Mesenchymal stem cell (in vitro differentiated cells and primary cell): ENCODE results near the gene WNT5B.

Experiments
- DNase-seq: peaks from one replicate; pipeline ENCODE4 v3.0.0-alpha.2; 2013
- H2AFZ ChIP-seq: one replicate; pipeline ENCODE4 v1.6.1; 2013; ENCODE audit warnings: low read depth, mild to moderate bottlenecking, control low read depth, inconsistent platforms, low read length, moderate library complexity
- H2AK5ac ChIP-seq: 2 replicates; pipeline ENCODE4 v1.6.1; 2013; ENCODE audit warnings: low read length, moderate library complexity, mild to moderate bottlenecking, inconsistent platforms; ENCODE audit not compliant: severe bottlenecking
- H2BK120ac ChIP-seq: one replicate; pipeline ENCODE4 v1.6.1; 2013; ENCODE audit warnings: low read depth, mild to moderate bottlenecking, inconsistent platforms, low read length, moderate library complexity
- H2BK12ac ChIP-seq, 2 experiments: one replicate each; pipeline ENCODE4 v1.6.1; 2013; ENCODE audit warnings: inconsistent platforms in 2 of 2, low read length in 2 of 2, mild to moderate bottlenecking in 2 of 2, moderate library complexity in 2 of 2, control low read depth in 1 of 2
- H2BK15ac ChIP-seq: one replicate; pipeline ENCODE4 v1.6.1; 2013; ENCODE audit warnings: mild to moderate bottlenecking, low read depth, inconsistent platforms; ENCODE audit not compliant: poor library complexity, severe bottlenecking
- H2BK5ac ChIP-seq: 2 replicates; pipeline ENCODE4 v1.6.1; 2013; ENCODE audit warnings: low read depth, mild to moderate bottlenecking, low read length, control low read depth, inconsistent platforms; ENCODE audit not compliant: poor library complexity, severe bottlenecking
- H3K14ac ChIP-seq, 2 experiments: one replicate each; pipeline ENCODE4 v1.6.1; 2013; ENCODE audit warnings: inconsistent platforms in 2 of 2, low read length in 2 of 2, control low read depth in 1 of 2, mild to moderate bottlenecking in 1 of 2, moderate library complexity in 1 of 2
- H3K18ac ChIP-seq, 2 experiments: one replicate each; pipeline ENCODE4 v1.6.1; 2013; ENCODE audit warnings: inconsistent platforms in 2 of 2, low read length in 2 of 2, control low read depth in 1 of 2, low read depth in 1 of 2, mild to moderate bottlenecking in 1 of 2
- H3K23ac ChIP-seq, 2 experiments: one replicate each; pipeline ENCODE4 v1.6.1; 2013; ENCODE audit warnings: inconsistent platforms in 2 of 2, low read length in 2 of 2, mild to moderate bottlenecking in 2 of 2, moderate library complexity in 2 of 2, control low read depth in 1 of 2
- H3K27ac ChIP-seq: 2 replicates; pipeline ENCODE4 v1.5.1; 2013; ENCODE audit warnings: mild to moderate bottlenecking, moderate library complexity, low read length, control low read depth, inconsistent platforms; ENCODE audit not compliant: poor library complexity, severe bottlenecking
- H3K27me3 ChIP-seq, 2 experiments: 2 replicates each; pipeline versions ENCODE4 v1.6.1 to v1.7.0; 2013; ENCODE audit warnings: low read length in 2 of 2, mild to moderate bottlenecking in 2 of 2, moderate library complexity in 2 of 2, control low read depth in 1 of 2, inconsistent platforms in 1 of 2; ENCODE audit not compliant: control insufficient read depth in 1 of 2, insufficient read depth in 1 of 2
- H3K36me3 ChIP-seq, 2 experiments: 2 replicates each; pipeline versions ENCODE4 v1.6.1 to v1.7.0; 2013; ENCODE audit warnings: low read length in 2 of 2, control low read depth in 1 of 2, inconsistent platforms in 1 of 2, low read depth in 1 of 2, mild to moderate bottlenecking in 1 of 2; ENCODE audit not compliant: insufficient read depth in 2 of 2, control insufficient read depth in 1 of 2
- H3K4ac ChIP-seq, 2 experiments: one replicate each; pipeline ENCODE4 v1.6.1; 2013; ENCODE audit warnings: inconsistent platforms in 2 of 2, low read length in 2 of 2, mild to moderate bottlenecking in 2 of 2, moderate library complexity in 2 of 2, control low read depth in 1 of 2, low read depth in 1 of 2
- H3K4me1 ChIP-seq: 2 replicates; pipeline ENCODE4 v1.6.1; 2013; ENCODE audit warnings: low read depth, low read length, control low read depth; ENCODE audit not compliant: control insufficient read depth, insufficient read depth
- H3K4me2 ChIP-seq: 2 replicates; pipeline ENCODE4 v1.6.1; 2013; ENCODE audit warnings: low read length, mild to moderate bottlenecking, inconsistent platforms; ENCODE audit not compliant: poor library complexity, severe bottlenecking
- H3K4me3 ChIP-seq, 2 experiments: 2 replicates each; pipeline versions ENCODE4 v1.5.1 to v1.7.0; 2013; ENCODE audit warnings: low read length in 2 of 2, mild to moderate bottlenecking in 2 of 2, control low read depth in 1 of 2, low read depth in 1 of 2; ENCODE audit not compliant: insufficient read depth in 1 of 2
- H3K79me1 ChIP-seq: replicated peaks from 2 replicates; pipeline ENCODE4 v1.6.1; 2013; ENCODE audit warnings: mild to moderate bottlenecking, control low read depth, low read length, inconsistent platforms; ENCODE audit not compliant: poor library complexity, severe bottlenecking
- H3K9ac ChIP-seq: 2 replicates; pipeline ENCODE4 v1.7.0; 2013; ENCODE audit warnings: mild to moderate bottlenecking, low read length, moderate library complexity
- H3K9me3 ChIP-seq: 2 replicates; pipeline ENCODE4 v1.7.0; 2013; ENCODE audit warnings: mild to moderate bottlenecking, low read length; ENCODE audit not compliant: control insufficient read depth
- H4K8ac ChIP-seq: one replicate; pipeline ENCODE4 v1.6.1; 2013; ENCODE audit warnings: inconsistent platforms, mild to moderate bottlenecking, low read length, moderate library complexity
- H4K91ac ChIP-seq: one replicate; pipeline ENCODE4 v1.6.1; 2013; ENCODE audit warnings: mild to moderate bottlenecking, low read length, inconsistent platforms
- WGBS: methylation state at CpG from one replicate; pipeline ENCODE4 v1.1.7; 2013; ENCODE audit warnings: mixed read lengths; 5-methylcytosine and 5-hydroxymethylcytosine counted together

Gene WNT5B

GRCh38 chr12:1656902-1657301, 27.9 kb downstream of the WNT5B start:
- H3K9ac ChIP-seq: no peak overlapping the region
- no peak overlapping the region for H3K23ac ChIP-seq
- peaks cover 2% of the 10 kb centered on the region for H3K4me1 ChIP-seq
- no peak overlapping the region for H3K4ac ChIP-seq
- H2BK120ac ChIP-seq: no peak overlapping the region
- H3K4me2 ChIP-seq: peak overlapping the region; percentile 30
- whole genome bisulfite sequencing: 87% methylated on average over 12 of the region's 12 CpGs
- H4K91ac ChIP-seq: no peak overlapping the region
- no peak overlapping the region for H3K14ac ChIP-seq
- no peak overlapping the region for H2BK12ac ChIP-seq
- no peak overlapping the region for H3K18ac ChIP-seq
- DNase-seq: no peak
- H3K4me3 ChIP-seq: no peak overlapping the region
- no peaks in the 10 kb centered on the region for H3K9me3 ChIP-seq
- H2AFZ ChIP-seq: no peak overlapping the region
- H2BK5ac ChIP-seq: no peak overlapping the region
- no peak overlapping the region for H2BK15ac ChIP-seq
- peaks cover 2 to 4% of the 10 kb centered on the region in 2 experiments for H3K36me3 ChIP-seq
- H2AK5ac ChIP-seq: no peak overlapping the region
- no peaks in the 10 kb centered on the region for H3K27me3 ChIP-seq
- no peak overlapping the region for H4K8ac ChIP-seq
- H3K79me1 ChIP-seq: no peaks in the 10 kb centered on the region
- H3K27ac ChIP-seq: no peak overlapping the region

GRCh38 chr12:1657688-1658087, 28.7 kb downstream of the WNT5B start:
- Histone ChIP-seq H2AFZ (no peak overlapping the region), H3K18ac (no peak overlapping the region), H2AK5ac (no peak overlapping the region), H3K79me1 (no peaks in the 10 kb centered on the region), H3K14ac (no peak overlapping the region), H3K27ac (no peak overlapping the region), H3K9ac (no peak overlapping the region), H3K4me1 (peaks cover 4% of the 10 kb centered on the region), H3K4me3 (no peak overlapping the region), H2BK15ac (no peak overlapping the region), H4K91ac (no peak overlapping the region), H3K36me3 (peaks cover 0 to 4% of the 10 kb centered on the region in 2 experiments), H3K27me3 (no peaks in the 10 kb centered on the region), H3K23ac (no peak overlapping the region), H3K4ac (no peak overlapping the region), H3K9me3 (no peaks in the 10 kb centered on the region), H2BK12ac (no peak overlapping the region), H3K4me2 (no peak overlapping the region), H2BK5ac (no peak overlapping the region), H2BK120ac (no peak overlapping the region), H4K8ac (no peak overlapping the region)
- 59% methylated on average over 1 of the region's 1 CpG for WGBS
- peak; percentile 34 for DNase-seq

GRCh38 chr12:1660304-1661187, 31.5 kb downstream of the WNT5B start:
- no peak overlapping the region for H3K18ac ChIP-seq
- no peak overlapping the region for H3K4ac ChIP-seq
- no peak overlapping the region for H3K9ac ChIP-seq
- H2BK15ac ChIP-seq: no peak overlapping the region
- no peak overlapping the region for H3K4me3 ChIP-seq
- peaks cover 6% of the 10 kb centered on the region for H3K4me1 ChIP-seq
- H3K27ac ChIP-seq: no peak overlapping the region
- no peak overlapping the region for H2AFZ ChIP-seq
- H2BK5ac ChIP-seq: no peak overlapping the region
- no peak overlapping the region for H4K91ac ChIP-seq
- DNase-seq: peak; percentile 32
- no peak overlapping the region for H3K23ac ChIP-seq
- 61% methylated on average over 10 of the region's 20 CpGs for WGBS
- no peak overlapping the region for H3K14ac ChIP-seq
- no peaks in the 10 kb centered on the region for H3K9me3 ChIP-seq
- no peaks in the 10 kb centered on the region for H3K27me3 ChIP-seq
- H3K36me3 ChIP-seq: peaks cover 0 to under 1% of the 10 kb centered on the region in 2 experiments
- H3K79me1 ChIP-seq: no peaks in the 10 kb centered on the region
- H2BK12ac ChIP-seq: peak overlapping the region in 1 of 2 experiments; percentile 37
- H2BK120ac ChIP-seq: no peak overlapping the region
- H4K8ac ChIP-seq: no peak overlapping the region
- no peak overlapping the region for H3K4me2 ChIP-seq
- H2AK5ac ChIP-seq: peak overlapping the region; percentile 41

- no peak overlapping the region for H3K14ac ChIP-seq
- peak overlapping the region; percentile 73 for H2BK120ac ChIP-seq
- no peaks in the 10 kb centered on the region for H3K79me1 ChIP-seq
- peak overlapping the region in 1 of 2 experiments; percentile 38 for H3K4ac ChIP-seq
- under 1% methylated on average over 38 of the region's 69 CpGs for WGBS
- H3K18ac ChIP-seq: peak overlapping the region; percentile 67 to 83
- H3K27me3 ChIP-seq: no peaks in the 10 kb centered on the region
- peak overlapping the region; percentile 89 for H3K4me2 ChIP-seq
- H2BK12ac ChIP-seq: peak overlapping the region in 1 of 2 experiments; percentile 27
- H4K8ac ChIP-seq: peak overlapping the region; percentile 90
- peaks cover 6% of the 10 kb centered on the region for H3K4me1 ChIP-seq
- no peaks in the 10 kb centered on the region for H3K9me3 ChIP-seq
- peak overlapping the region; percentile 53 for H2BK5ac ChIP-seq
- H2AFZ ChIP-seq: peak overlapping the region; percentile 8
- peak overlapping the region; percentile 83 for H2BK15ac ChIP-seq
- H3K23ac ChIP-seq: no peak overlapping the region
- peak overlapping the region; percentile 58 to 73 for H3K4me3 ChIP-seq
- DNase-seq: peak; percentile 93
- H2AK5ac ChIP-seq: no peak overlapping the region
- peak overlapping the region; percentile 39 for H3K27ac ChIP-seq
- no peak overlapping the region for H3K9ac ChIP-seq
- no peaks in the 10 kb centered on the region for H3K36me3 ChIP-seq
- H4K91ac ChIP-seq: peak overlapping the region; percentile 94
These were observed 32.7 kb downstream of the WNT5B start for GRCh38 chr12:1661553-1662335.
